DND-41 (cell line): Measurements from ENCODE around the gene IL21.

Source experiments
- ATAC-seq: fragments of 200-7000 bp; cut with Tn5 transposase; 3 replicates; pipeline ENCODE4 v1.9.1; 2021; ENCODE audit warnings: low read depth; ENCODE audit not compliant: insufficient read depth
- DNase-seq: peaks from one replicate; pipeline ENCODE4 v3.0.0-alpha.2; 2020
- H2AFZ ChIP-seq: 2 replicates; pipeline ENCODE4 v1.6.0; 2012; ENCODE audit warnings: low read depth, low read length
- H3K27ac ChIP-seq: 2 replicates; pipeline ENCODE4 v1.5.1; 2012; ENCODE audit warnings: low read length, inconsistent platforms
- H3K27me3 ChIP-seq: fragments of 200-600 bp; sonication (generic); 2 replicates; pipeline ENCODE4 v1.6.0; 2012; ENCODE audit warnings: low read length, mild to moderate bottlenecking, inconsistent platforms; ENCODE audit not compliant: insufficient read depth, poor library complexity
- H3K36me3 ChIP-seq: 2 replicates; pipeline ENCODE4 v1.5.1; 2012; ENCODE audit warnings: low read length, inconsistent platforms; ENCODE audit not compliant: insufficient read depth
- H3K4me1 ChIP-seq: 2 replicates; pipeline ENCODE4 v1.5.1; 2012; ENCODE audit warnings: mild to moderate bottlenecking, low read length; ENCODE audit not compliant: insufficient read depth
- H3K4me2 ChIP-seq: 2 replicates; pipeline ENCODE4 v1.6.0; 2012; ENCODE audit warnings: mild to moderate bottlenecking, moderate library complexity, low read length, inconsistent platforms; ENCODE audit not compliant: insufficient read depth
- H3K4me3 ChIP-seq, 2 experiments: fragments of 200-600 bp in 1 of 2; shearing (Covaris generic) in 1 of 2; 2 replicates each; pipeline ENCODE4 v1.5.1; 2012 to 2016; ENCODE audit warnings: inconsistent platforms in 2 of 2, low read length in 2 of 2, mild to moderate bottlenecking in 2 of 2, low read depth in 1 of 2, moderate library complexity in 1 of 2
- H3K79me2 ChIP-seq: 2 replicates; pipeline ENCODE4 v1.6.0; 2012; ENCODE audit warnings: low read length, inconsistent platforms; ENCODE audit not compliant: insufficient read depth
- H3K9ac ChIP-seq: 2 replicates; pipeline ENCODE4 v1.6.0; 2012; ENCODE audit warnings: low read depth, mild to moderate bottlenecking, inconsistent platforms, low read length, moderate library complexity
- H3K9me3 ChIP-seq: 2 replicates; pipeline ENCODE4 v1.5.1; 2012; ENCODE audit warnings: low read length, moderate library complexity, mild to moderate bottlenecking, inconsistent platforms; ENCODE audit not compliant: insufficient read depth, severe bottlenecking
- H4K20me1 ChIP-seq: 2 replicates; pipeline ENCODE4 v1.6.0; 2012; ENCODE audit warnings: low read length; ENCODE audit not compliant: insufficient read depth
- CTCF ChIP-seq: IDR thresholded peaks from 2 replicates; pipeline ENCODE4 v1.5.1; 2012; ENCODE audit warnings: borderline replicate concordance, low read length, moderate library complexity, mild to moderate bottlenecking; ENCODE audit not compliant: poor library complexity, severe bottlenecking; ENCODE audit errors: extremely low read depth
- EZH2 ChIP-seq: IDR thresholded peaks from 3 replicates; pipeline ENCODE4 v1.6.1; 2012; ENCODE audit warnings: borderline replicate concordance, low read depth, mild to moderate bottlenecking, moderate library complexity, low read length, inconsistent platforms; ENCODE audit not compliant: severe bottlenecking

Gene IL21

GRCh38 chr4:122666527-122667245, 45.8 kb upstream of the IL21 start:
- no peaks in the 10 kb centered on the region for H3K79me2 ChIP-seq
- H2AFZ ChIP-seq, result no peak overlapping the region
- no peaks in the 10 kb centered on the region for H3K4me1 ChIP-seq
- H3K9ac ChIP-seq, result no peak overlapping the region
- no peak overlapping the region for H3K4me3 ChIP-seq
- DNase-seq (no peak), ATAC-seq (no peak)
- H3K27ac ChIP-seq, result no peak overlapping the region
- H4K20me1 ChIP-seq, result no peaks in the 10 kb centered on the region
- H3K4me2 ChIP-seq, result no peak overlapping the region
- no peaks in the 10 kb centered on the region for H3K36me3 ChIP-seq
- TF ChIP-seq CTCF (no peak), EZH2 (no peak)
- peaks cover 9% of the 10 kb centered on the region for H3K27me3 ChIP-seq
- no peaks in the 10 kb centered on the region for H3K9me3 ChIP-seq

- no peak overlapping the region for H3K9ac ChIP-seq
These were observed 44.5 kb upstream of the IL21 start for GRCh38 chr4:122665161-122665929.

GRCh38 chr4:122663814-122664610, 43.1 kb upstream of the IL21 start:
- H3K27ac ChIP-seq, result no peak overlapping the region
- H3K4me2 ChIP-seq, result no peak overlapping the region
- H3K27me3 ChIP-seq, result peaks cover 9% of the 10 kb centered on the region
- H3K4me1 ChIP-seq, result no peaks in the 10 kb centered on the region
- no peaks in the 10 kb centered on the region for H3K36me3 ChIP-seq
- no peaks in the 10 kb centered on the region for H4K20me1 ChIP-seq
- ATAC-seq, result no peak
- H3K79me2 ChIP-seq, result no peaks in the 10 kb centered on the region
- no peak for DNase-seq
- TF ChIP-seq CTCF (no peak), EZH2 (no peak)
- H3K9me3 ChIP-seq, result no peaks in the 10 kb centered on the region
- H2AFZ ChIP-seq, result no peak overlapping the region
- no peak overlapping the region for H3K9ac ChIP-seq
- no peak overlapping the region for H3K4me3 ChIP-seq

More at GRCh38 chr4:122665161-122665929, 44.5 kb upstream of the IL21 start:
- no peaks in the 10 kb centered on the region for H4K20me1 ChIP-seq
- DNase-seq (no peak), ATAC-seq (no peak)
- H3K9me3 ChIP-seq, result no peaks in the 10 kb centered on the region
- H3K4me1 ChIP-seq, result no peaks in the 10 kb centered on the region
- H3K4me3 ChIP-seq, result no peak overlapping the region
- TF ChIP-seq EZH2 (no peak), CTCF (no peak)
- no peaks in the 10 kb centered on the region for H3K36me3 ChIP-seq
- no peak overlapping the region for H3K4me2 ChIP-seq
- H3K27me3 ChIP-seq, result peaks cover 9% of the 10 kb centered on the region
- H3K27ac ChIP-seq, result no peak overlapping the region
- H3K79me2 ChIP-seq, result no peaks in the 10 kb centered on the region
- H2AFZ ChIP-seq, result no peak overlapping the region
